PC-9 (cell line): ENCODE results near the gene SPRYD3. TPM values are rescaled to one million over a fixed set of nuclear protein-coding genes. Genes with fewer than 3 reads are reported as not detected.
A peak's percentile ranks its signal among the peaks of the same experiment; 100 is the strongest.

Experiments used
- BruUV-seq: library from RNA; stranded (reverse); fragments of 400-500 nt; replicated peaks from 2 replicates; lab custom pipeline; 2021; lab: Mats Ljungman, UMichigan
- CTCF ChIA-PET: fragments of 300-600 bp; sonication (Branson Sonifier 250); formaldehyde crosslinking; loops from one replicate; lab custom pipeline; 2022; ENCODE audit warnings: antibody characterized with exemption; lab: Charles Lee
- POLR2A ChIA-PET: fragments of 300-600 bp; sonication (Branson Sonifier 250); formaldehyde crosslinking; loops from one replicate; lab custom pipeline; 2022; ENCODE audit warnings: antibody characterized with exemption; ENCODE audit not compliant: unreplicated experiment; lab: Charles Lee
- DNase-seq, 2 experiments: peaks; one replicate each; pipeline versions ENCODE4 v3.0.0 to v3.0.0-alpha.2; 2015 to 2022; ENCODE audit warnings: mixed read lengths in 1 of 2
- H2AFZ ChIP-seq: fragments of 200-600 bp; sonication (generic); 2 replicates; pipeline ENCODE4 v1.8.1; 2017; ENCODE audit warnings: antibody characterized with exemption
- H3F3A ChIP-seq: fragments of 200-600 bp; sonication (generic); 2 replicates; pipeline ENCODE4 v1.8.1; 2017; ENCODE audit warnings: antibody characterized with exemption, mild to moderate bottlenecking, low read depth; ENCODE audit not compliant: insufficient read depth
- H3K27ac ChIP-seq: fragments of 200-600 bp; sonication (generic); 2 replicates; pipeline ENCODE4 v1.6.1; 2016; ENCODE audit warnings: mixed run types
- H3K27me3 ChIP-seq: fragments of 200-600 bp; sonication (generic); 2 replicates; pipeline ENCODE4 v1.6.1; 2016; ENCODE audit warnings: low read depth, mixed run types; ENCODE audit not compliant: insufficient read depth
- H3K36me3 ChIP-seq: fragments of 200-600 bp; sonication (generic); 2 replicates; pipeline ENCODE4 v1.6.1; 2016; ENCODE audit warnings: low read depth, mixed run types
- H3K4me1 ChIP-seq: fragments of 200-600 bp; sonication (generic); replicated peaks from 2 replicates; pipeline ENCODE4 v1.6.1; 2016; ENCODE audit warnings: mixed run types; ENCODE audit not compliant: insufficient read depth
- H3K4me2 ChIP-seq: fragments of 200-600 bp; sonication (generic); 2 replicates; pipeline ENCODE4 v1.6.1; 2017; ENCODE audit warnings: mixed run types
- H3K4me3 ChIP-seq: fragments of 200-600 bp; sonication (generic); 2 replicates; pipeline ENCODE4 v1.6.1; 2016; ENCODE audit warnings: mixed run types
- H3K79me2 ChIP-seq: fragments of 200-600 bp; sonication (generic); 2 replicates; pipeline ENCODE4 v1.6.1; 2017; ENCODE audit warnings: low read depth, mixed run types
- H3K9me2 ChIP-seq: fragments of 200-600 bp; sonication (generic); 2 replicates; pipeline ENCODE4 v1.8.1; 2017; ENCODE audit warnings: mild to moderate bottlenecking; ENCODE audit not compliant: insufficient read depth
- H3K9me3 ChIP-seq: fragments of 200-600 bp; sonication (generic); 2 replicates; pipeline ENCODE4 v1.8.1; 2016; ENCODE audit warnings: low read depth; ENCODE audit not compliant: insufficient read depth
- H4K20me1 ChIP-seq: fragments of 200-600 bp; sonication (generic); 2 replicates; pipeline ENCODE4 v1.8.1; 2017; ENCODE audit not compliant: insufficient read depth
- EZH2 ChIP-seq: fragments of 200-600 bp; sonication (generic); IDR thresholded peaks from 2 replicates; pipeline ENCODE4 v1.8.0; 2017; ENCODE audit warnings: antibody characterized with exemption, low read depth
- intact Hi-C: fragments of 100-400 bp; cut with micrococcal nuclease; formaldehyde crosslinking; loops from one replicate; pipeline ENCODE4 v1.10.0; 2022; ENCODE audit not compliant: unreplicated experiment
- total RNA-seq: library from RNA; stranded (reverse); gene quantifications from 2 replicates; pipeline ENCODE4 v1.2.3, GENCODE V29; 2021
- TF ChIP-seq, protein P1 (sequence below): fragments of 200-600 bp; sonication (generic); conservative IDR thresholded peaks from 2 replicates; pipeline ENCODE4 v1.6.1; 2017; ENCODE audit warnings: mixed run types, antibody characterized with exemption, mild to moderate bottlenecking, moderate library complexity

Gene SPRYD3
- total RNA-seq, 1 experiment from 2014 or later: 17.2 TPM

GRCh38 chr12:53062011-53062961, 16.9 kb downstream of the SPRYD3 start:
- Histone ChIP-seq H2AFZ (no peak overlapping the region), H3F3A (peaks cover 13% of the 10 kb centered on the region; the same call in 1 of the 2 replicates), H3K4me2 (peak overlapping the region; percentile 66), H3K9me3 (no peaks in the 10 kb centered on the region), H3K4me3 (no peak overlapping the region), H3K27ac (no peak overlapping the region), H3K27me3 (no peaks in the 10 kb centered on the region), H3K4me1 (peaks cover 30% of the 10 kb centered on the region), H3K36me3 (no peaks in the 10 kb centered on the region), H4K20me1 (no peaks in the 10 kb centered on the region), H3K9me2 (no peaks in the 10 kb centered on the region), H3K79me2 (no peaks in the 10 kb centered on the region)
- TF ChIP-seq EZH2: no peak
- TF ChIP-seq, protein P1, sequence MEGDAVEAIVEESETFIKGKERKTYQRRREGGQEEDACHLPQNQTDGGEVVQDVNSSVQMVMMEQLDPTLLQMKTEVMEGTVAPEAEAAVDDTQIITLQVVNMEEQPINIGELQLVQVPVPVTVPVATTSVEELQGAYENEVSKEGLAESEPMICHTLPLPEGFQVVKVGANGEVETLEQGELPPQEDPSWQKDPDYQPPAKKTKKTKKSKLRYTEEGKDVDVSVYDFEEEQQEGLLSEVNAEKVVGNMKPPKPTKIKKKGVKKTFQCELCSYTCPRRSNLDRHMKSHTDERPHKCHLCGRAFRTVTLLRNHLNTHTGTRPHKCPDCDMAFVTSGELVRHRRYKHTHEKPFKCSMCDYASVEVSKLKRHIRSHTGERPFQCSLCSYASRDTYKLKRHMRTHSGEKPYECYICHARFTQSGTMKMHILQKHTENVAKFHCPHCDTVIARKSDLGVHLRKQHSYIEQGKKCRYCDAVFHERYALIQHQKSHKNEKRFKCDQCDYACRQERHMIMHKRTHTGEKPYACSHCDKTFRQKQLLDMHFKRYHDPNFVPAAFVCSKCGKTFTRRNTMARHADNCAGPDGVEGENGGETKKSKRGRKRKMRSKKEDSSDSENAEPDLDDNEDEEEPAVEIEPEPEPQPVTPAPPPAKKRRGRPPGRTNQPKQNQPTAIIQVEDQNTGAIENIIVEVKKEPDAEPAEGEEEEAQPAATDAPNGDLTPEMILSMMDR: peak; percentile 51; the same call in 1 of the 2 replicates
- no TSS peak for BruUV-seq
- ChIA-PET CTCF (interaction anchor here (0.6 to 1.6 kb wide), 6 partner anchors 9 to 979 kb away, joined by 3 to 14 read pairs (median 4); partner anchors contain the start of gene AAAS), POLR2A (interaction anchor here (0.6 kb wide), 2 partner anchors 20 to 818 kb away, joined by 3 read pairs; no protein-coding TSS in a partner anchor)
- no peak for DNase-seq
- intact Hi-C loops: loop anchor here (10.0 kb wide), 3 partner anchors 113 to 443 kb away; partner anchors contain the start of genes ITGB7, NPFF and TARBP2

- no peak overlapping the region for H3K27ac ChIP-seq
Measured at GRCh38 chr12:53061404-53062010, 17.7 kb downstream of the SPRYD3 start.

More at GRCh38 chr12:53061404-53062010, 17.7 kb downstream of the SPRYD3 start:
- no peaks in the 10 kb centered on the region for H3K9me2 ChIP-seq
- H3K4me1 ChIP-seq: peaks cover 26% of the 10 kb centered on the region
- TF ChIP-seq, protein P1: peak; percentile 70; the same call in 1 of the 2 replicates
- TF ChIP-seq EZH2: no peak
- H4K20me1 ChIP-seq: no peaks in the 10 kb centered on the region
- no TSS peak for BruUV-seq
- DNase-seq: peak; percentile 81
- H3K9me3 ChIP-seq: no peaks in the 10 kb centered on the region
- H3K27me3 ChIP-seq: no peaks in the 10 kb centered on the region
- H3F3A ChIP-seq: peaks cover 12% of the 10 kb centered on the region; the same call in 1 of the 2 replicates
- no peak overlapping the region for H3K4me3 ChIP-seq
- no peaks in the 10 kb centered on the region for H3K36me3 ChIP-seq
- H2AFZ ChIP-seq: no peak overlapping the region
- CTCF ChIA-PET: interaction anchor here (0.6 to 1.6 kb wide), 7 partner anchors 8 to 979 kb away, joined by 3 to 14 read pairs (median 6); partner anchors contain the start of gene AAAS
- peak overlapping the region; percentile 66 for H3K4me2 ChIP-seq
- POLR2A ChIA-PET: interaction anchor here (0.5 to 0.7 kb wide), 7 partner anchors 14 to 818 kb away, joined by 3 read pairs; partner anchors contain the start of gene PFDN5
- no peaks in the 10 kb centered on the region for H3K79me2 ChIP-seq
- intact Hi-C loops: loop anchor here (10.0 kb wide), 3 partner anchors 113 to 443 kb away; partner anchors contain the start of genes ITGB7, NPFF and TARBP2
